Measurements from ENCODE around the gene SYTL1. TPM values are rescaled to one million over a fixed set of nuclear protein-coding genes. Genes with fewer than 3 reads are reported as not detected.
A peak's percentile ranks its signal among the peaks of the same experiment; 100 is the strongest.

The SYTL1 gene
- total RNA-seq, 1 donor from 2014 or later, result 30.6 TPM

GRCh38 chr1:27395441-27396195 is 53.8 kb downstream of the SYTL1 start:
- TF ChIP-seq CTCF (IDR thresholded peaks at IDR 0.05), result peak; percentile 96
- Histone ChIP-seq H3K9me3 (no peaks in the 10 kb centered on the region), H3K27ac (no peak overlapping the region), H3K27me3 (no peaks in the 10 kb centered on the region), H3K36me3 (no peaks in the 10 kb centered on the region), H3K4me3 (no peak overlapping the region), H3K4me1 (peaks cover 30% of the 10 kb centered on the region)
- ATAC-seq (peak; percentile 66), DNase-seq (peak; percentile 85)
- intact Hi-C loops (cut with DNase I), result loop anchor here (10.0 kb wide), 2 partner anchors 209 to 269 kb away; partner anchors contain the start of gene AHDC1

- Histone ChIP-seq H3K9me3 (no peaks in the 10 kb centered on the region), H3K36me3 (no peaks in the 10 kb centered on the region), H3K27me3 (no peaks in the 10 kb centered on the region), H3K4me1 (peaks cover 27% of the 10 kb centered on the region), H3K4me3 (no peak overlapping the region), H3K27ac (no peak overlapping the region)
- ATAC-seq (no peak), DNase-seq (no peak)
- no peak for TF ChIP-seq CTCF (IDR thresholded peaks at IDR 0.05)
- intact Hi-C loops (cut with DNase I), result loop anchor here (10.0 kb wide), 2 partner anchors 208 to 268 kb away; partner anchors contain the start of gene AHDC1
Observed at GRCh38 chr1:27397110-27397509, 55.3 kb downstream of the SYTL1 start.

- no peaks in the 10 kb centered on the region for H3K9me3 ChIP-seq
- no peak overlapping the region for H3K4me3 ChIP-seq
- no peaks in the 10 kb centered on the region for H3K27me3 ChIP-seq
- ATAC-seq, result no peak
- no peak for TF ChIP-seq CTCF (IDR thresholded peaks at IDR 0.05)
- intact Hi-C loops (cut with DNase I), result loop anchor here (10.0 kb wide), 2 partner anchors 207 to 267 kb away; partner anchors contain the start of gene AHDC1
- peaks cover 30% of the 10 kb centered on the region for H3K4me1 ChIP-seq
- no peak overlapping the region for H3K27ac ChIP-seq
- DNase-seq, result no peak
- H3K36me3 ChIP-seq, result no peaks in the 10 kb centered on the region
Observed at GRCh38 chr1:27397749-27398148, 55.9 kb downstream of the SYTL1 start.

GRCh38 chr1:27398405-27399149 is 56.8 kb downstream of the SYTL1 start:
- H3K27ac ChIP-seq, result no peak overlapping the region
- TF ChIP-seq CTCF (IDR thresholded peaks at IDR 0.05), result no peak
- H3K9me3 ChIP-seq, result no peaks in the 10 kb centered on the region
- DNase-seq (no peak), ATAC-seq (no peak)
- peaks cover 35% of the 10 kb centered on the region for H3K4me1 ChIP-seq
- H3K36me3 ChIP-seq, result no peaks in the 10 kb centered on the region
- H3K4me3 ChIP-seq, result no peak overlapping the region
- intact Hi-C loops (cut with DNase I), result loop anchor here (10.0 kb wide), 2 partner anchors 206 to 266 kb away; partner anchors contain the start of gene AHDC1
- no peaks in the 10 kb centered on the region for H3K27me3 ChIP-seq

GRCh38 chr1:27399251-27400025 is 57.6 kb downstream of the SYTL1 start:
- intact Hi-C loops (cut with DNase I), result loop anchor here (10.0 kb wide), 2 partner anchors 205 to 265 kb away; partner anchors contain the start of gene AHDC1
- ATAC-seq (no peak), DNase-seq (no peak)
- Histone ChIP-seq H3K27ac (no peak overlapping the region), H3K4me3 (no peak overlapping the region), H3K9me3 (no peaks in the 10 kb centered on the region), H3K4me1 (peaks cover 42% of the 10 kb centered on the region), H3K36me3 (no peaks in the 10 kb centered on the region), H3K27me3 (no peaks in the 10 kb centered on the region)
- no peak for TF ChIP-seq CTCF (IDR thresholded peaks at IDR 0.05)
